ENCODE measurements around the gene ITIH4. TPM values are rescaled to one million over a fixed set of nuclear protein-coding genes. Genes with fewer than 3 reads are reported as not detected.

Gene ITIH4
- total RNA-seq, 4 donors from 2014 or later, result 2.0 to 4.6 (median 2.8) TPM

- peak overlapping the region in 2 of 4 donors; percentile 1 to 29 for H3K27ac ChIP-seq (replicated peaks in 1 of 4)
- no peaks in the 10 kb centered on the region for H3K9me3 ChIP-seq
- no peaks in the 10 kb centered on the region for H3K27me3 ChIP-seq
- TF ChIP-seq POLR2A (IDR thresholded peaks at IDR 0.05; ENCODE audit: low read depth) (no peak), EP300 (IDR thresholded peaks at IDR 0.05) (no peak)
- peaks cover 12 to 37% (median 29%) of the 10 kb centered on the region in 4 donors for H3K36me3 ChIP-seq
- intact Hi-C loops (cut with DNase I), result no loop called here
- DNase-seq (ENCODE audit: extremely low spot score), result no peak
- H3K4me3 ChIP-seq, result no peak overlapping the region
- peaks cover 0 to 13% (median 10%) of the 10 kb centered on the region in 4 donors for H3K4me1 ChIP-seq
- 78% methylated on average over 5 of the region's 5 CpGs for WGBS
These were observed 26.2 kb upstream of the ITIH4 start for GRCh38 chr3:52856666-52857065.

- Histone ChIP-seq H3K4me3 (no peak overlapping the region), H3K36me3 (peaks cover 16 to 62% (median 44%) of the 10 kb centered on the region in 4 donors), H3K4me1 (peaks cover 0 to 21% (median 16%) of the 10 kb centered on the region in 4 donors), H3K27me3 (no peaks in the 10 kb centered on the region), H3K27ac (replicated peaks in 1 of 4) (no peak overlapping the region), H3K9me3 (no peaks in the 10 kb centered on the region)
- intact Hi-C loops (cut with DNase I), result no loop called here
- TF ChIP-seq POLR2A (IDR thresholded peaks at IDR 0.05; ENCODE audit: low read depth), result no peak
- no peak for TF ChIP-seq CTCF (IDR thresholded peaks at IDR 0.05)
- TF ChIP-seq EP300 (IDR thresholded peaks at IDR 0.05), result no peak
- no peak for TF ChIP-seq POLR2AphosphoS5 (IDR thresholded peaks at IDR 0.05)
- DNase-seq (ENCODE audit: extremely low spot score), result no peak
- WGBS, result 60% methylated on average over 1 of the region's 2 CpGs
These were observed 23.5 kb upstream of the ITIH4 start for GRCh38 chr3:52854013-52854412.

- TF ChIP-seq EP300 (IDR thresholded peaks at IDR 0.05), result no peak
- no peak for TF ChIP-seq POLR2AphosphoS5 (IDR thresholded peaks at IDR 0.05)
- TF ChIP-seq CTCF (IDR thresholded peaks at IDR 0.05), result no peak
- no peak for TF ChIP-seq POLR2A (IDR thresholded peaks at IDR 0.05; ENCODE audit: low read depth)
- 75% methylated on average over 2 of the region's 2 CpGs for WGBS
- no peak for DNase-seq (ENCODE audit: extremely low spot score)
- Histone ChIP-seq H3K36me3 (peaks cover 16 to 78% (median 53%) of the 10 kb centered on the region in 4 donors), H3K9me3 (no peaks in the 10 kb centered on the region), H3K4me1 (peaks cover 0 to 33% (median 28%) of the 10 kb centered on the region in 4 donors), H3K4me3 (no peak overlapping the region), H3K27me3 (no peaks in the 10 kb centered on the region), H3K27ac (replicated peaks in 1 of 4) (no peak overlapping the region)
- intact Hi-C loops (cut with DNase I), result no loop called here
These were observed 21.9 kb upstream of the ITIH4 start for GRCh38 chr3:52852419-52852818.

- H3K27me3 ChIP-seq, result no peaks in the 10 kb centered on the region
- 42% methylated on average over 2 of the region's 3 CpGs for WGBS
- peaks cover under 1 to 32% (median 26%) of the 10 kb centered on the region in 4 donors for H3K4me1 ChIP-seq
- H3K4me3 ChIP-seq, result no peak overlapping the region
- H3K36me3 ChIP-seq, result peaks cover 16 to 87% (median 55%) of the 10 kb centered on the region in 4 donors
- DNase-seq (ENCODE audit: extremely low spot score), result no peak
- H3K27ac ChIP-seq (replicated peaks in 1 of 4), result no peak overlapping the region
- no peak for TF ChIP-seq POLR2A (IDR thresholded peaks at IDR 0.05; ENCODE audit: low read depth)
- peak; percentile 13 to 48 (median 47) for TF ChIP-seq CTCF (IDR thresholded peaks at IDR 0.05)
- intact Hi-C loops (cut with DNase I), result no loop called here
- no peaks in the 10 kb centered on the region for H3K9me3 ChIP-seq
These were observed 20.9 kb upstream of the ITIH4 start for GRCh38 chr3:52851348-52851747.

GRCh38 chr3:52849656-52850055 is 19.2 kb upstream of the ITIH4 start:
- WGBS, result 83% methylated on average over 3 of the region's 15 CpGs
- Histone ChIP-seq H3K27ac (replicated peaks in 1 of 4) (peak overlapping the region in 3 of 4 donors; percentile 49 to 82 (median 63)), H3K4me1 (peaks cover 15 to 48% (median 42%) of the 10 kb centered on the region in 4 donors), H3K36me3 (peaks cover 16 to 80% (median 51%) of the 10 kb centered on the region in 4 donors), H3K27me3 (no peaks in the 10 kb centered on the region), H3K9me3 (no peaks in the 10 kb centered on the region), H3K4me3 (no peak overlapping the region)
- DNase-seq (ENCODE audit: extremely low spot score), result no peak
- intact Hi-C loops (cut with DNase I), result loop anchor here (5.0 kb wide), 3 partner anchors 43 to 223 kb away; partner anchors contain the start of gene NEK4
- TF ChIP-seq EP300 (IDR thresholded peaks at IDR 0.05), result no peak
- TF ChIP-seq POLR2AphosphoS5 (IDR thresholded peaks at IDR 0.05), result no peak
- TF ChIP-seq POLR2A (IDR thresholded peaks at IDR 0.05; ENCODE audit: low read depth), result no peak
- TF ChIP-seq CTCF (IDR thresholded peaks at IDR 0.05), result no peak

Data from esophagus muscularis mucosa (tissue), 4 donors.